Erythroblast (primary cell): ENCODE data around the gene ECD.

Source experiments
- GATA1 ChIP-seq: IDR thresholded peaks from 2 replicates; pipeline ENCODE4 v1.6.1; 2011; ENCODE audit warnings: low read depth, mild to moderate bottlenecking, control low read depth, low read length, moderate library complexity
- POLR2A ChIP-seq: IDR thresholded peaks from 2 replicates; pipeline ENCODE4 v1.6.1; 2011; ENCODE audit warnings: mild to moderate bottlenecking, low read length

- TF ChIP-seq POLR2A: no peak
- TF ChIP-seq GATA1: no peak
Measured at GRCh38 chr10:73174148-73174925, 6.5 kb upstream of the ECD start.
